DOHH2 (cell line): ENCODE data around the gene PDE6D.

Experiments
- CTCF ChIP-seq: fragments of 200-600 bp; sonication (generic); IDR thresholded peaks from one replicate; pipeline ENCODE4 v1.5.1; 2014; ENCODE audit warnings: antibody characterized with exemption, mild to moderate bottlenecking, low read depth, low read length; ENCODE audit not compliant: poor library complexity, severe bottlenecking
- EZH2phosphoT487 ChIP-seq: fragments of 200-600 bp; sonication (generic); IDR thresholded peaks from 2 replicates; pipeline ENCODE4 v1.6.1; 2017; ENCODE audit warnings: borderline replicate concordance, mild to moderate bottlenecking, antibody characterized with exemption, low read length, moderate library complexity, mixed read lengths

GRCh38 chr2:231752061-231752460 lies 29.0 kb downstream of the PDE6D start:
- TF ChIP-seq CTCF (no peak), EZH2phosphoT487 (no peak)
